T-helper 17 cell (primary cell): ENCODE data around the gene NPLOC4. TPM values are rescaled to one million over a fixed set of nuclear protein-coding genes. Genes with fewer than 3 reads are reported as not detected.

Experiments used
- ATAC-seq: fragments of 150-1000 bp; cut with Tn5 transposase; 2 replicates; pipeline ENCODE4 v1.10.0; 2021; ENCODE audit warnings: mild to moderate bottlenecking, moderate library complexity
- DNase-seq, 3 donors: peaks; one replicate each; pipeline versions ENCODE4 v3.0.0 to v3.0.0-alpha.2; 2020 to 2021
- H3K9me3 ChIP-seq: one replicate; pipeline ENCODE4 v1.7.0; 2013; ENCODE audit warnings: low read length, mild to moderate bottlenecking; ENCODE audit not compliant: control insufficient read depth, poor library complexity, severe bottlenecking
- H3K27ac Mint-ChIP-seq: one replicate; pipeline ENCODE4 v1.8.0; 2022; ENCODE audit warnings: mild to moderate bottlenecking, moderate library complexity, mixed read lengths
- H3K27me3 Mint-ChIP-seq: one replicate; pipeline ENCODE4 v1.8.0; 2022; ENCODE audit warnings: mixed read lengths
- H3K36me3 Mint-ChIP-seq: one replicate; pipeline ENCODE4 v1.8.0; 2022; ENCODE audit warnings: low read depth, mixed read lengths
- H3K4me1 Mint-ChIP-seq: one replicate; pipeline ENCODE4 v1.8.0; 2022; ENCODE audit warnings: mild to moderate bottlenecking, mixed read lengths
- H3K4me3 Mint-ChIP-seq: one replicate; pipeline ENCODE4 v1.8.0; 2022; ENCODE audit warnings: mild to moderate bottlenecking, moderate library complexity, mixed read lengths
- total RNA-seq, 4 donors: library from RNA in 2 of 4; stranded (reverse) in 2 of 4; gene quantifications; one replicate each; pipeline ENCODE4 v1.2.3 and lab custom pipeline; 2022 to 2026

NPLOC4 gene
- total RNA-seq, 2 donors from 2014 or later, result 76.0 to 84.1 TPM

DNA sequence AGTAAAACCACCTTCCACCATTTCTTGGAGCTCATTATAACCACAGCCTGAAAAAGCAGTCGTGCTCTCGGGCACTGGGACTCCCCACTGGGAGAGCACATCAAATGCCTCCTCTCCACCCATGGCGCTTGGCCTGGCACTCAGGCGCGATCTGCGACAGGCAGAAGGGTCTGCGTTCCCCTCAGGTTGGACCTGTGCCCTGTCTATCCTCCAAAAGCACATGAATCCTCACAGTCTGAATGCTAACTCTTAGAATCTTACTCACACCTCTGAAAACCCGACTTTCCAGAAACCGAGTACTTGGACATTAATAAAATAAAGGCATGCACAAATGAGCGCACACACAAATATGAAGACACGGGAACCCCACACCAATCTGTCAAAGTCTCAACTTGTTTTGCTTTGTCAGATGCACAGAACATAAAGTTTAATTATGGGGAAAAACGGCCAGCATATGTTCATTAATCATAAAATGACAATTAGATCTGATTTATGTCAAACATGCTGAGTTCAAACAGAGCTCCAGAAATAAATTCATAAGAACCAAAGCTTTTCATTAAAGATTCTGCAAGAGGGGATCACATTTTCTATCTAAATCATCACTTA, 64.2 kb downstream of the NPLOC4 start:
- H3K27ac Mint-ChIP-seq, result no peak overlapping the region
- H3K9me3 ChIP-seq, result no peaks in the 10 kb centered on the region
- ATAC-seq, result no peak
- H3K36me3 Mint-ChIP-seq, result no peaks in the 10 kb centered on the region
- H3K4me3 Mint-ChIP-seq, result no peak overlapping the region
- no peaks in the 10 kb centered on the region for H3K27me3 Mint-ChIP-seq
- peaks cover 3% of the 10 kb centered on the region for H3K4me1 Mint-ChIP-seq
- DNase-seq, result no peak

DNA sequence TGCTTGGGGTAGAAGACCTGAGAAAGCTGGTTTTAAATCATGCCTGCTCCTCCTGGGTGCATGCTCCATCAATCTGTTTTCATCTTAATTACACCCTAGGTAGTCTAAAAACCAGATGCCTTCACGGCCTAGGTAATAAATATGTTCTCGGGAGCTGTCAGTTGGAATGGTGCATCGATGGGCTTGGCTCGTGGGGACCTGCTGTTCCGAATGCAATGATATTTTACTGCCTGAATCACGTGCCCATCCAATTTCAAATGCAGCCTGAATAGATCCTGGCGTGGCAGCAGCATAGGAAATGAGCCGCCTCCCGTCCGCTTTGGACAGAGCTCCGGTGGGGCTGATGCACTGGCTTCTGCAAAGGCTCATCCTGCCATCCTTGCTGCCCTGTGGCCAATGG, 65.9 kb downstream of the NPLOC4 start:
- H3K9me3 ChIP-seq, result no peaks in the 10 kb centered on the region
- ATAC-seq, result no peak
- Mint-ChIP-seq H3K27ac (no peak overlapping the region), H3K4me3 (no peak overlapping the region), H3K27me3 (no peaks in the 10 kb centered on the region), H3K4me1 (no peaks in the 10 kb centered on the region), H3K36me3 (no peaks in the 10 kb centered on the region)
- DNase-seq, result no peak

DNA sequence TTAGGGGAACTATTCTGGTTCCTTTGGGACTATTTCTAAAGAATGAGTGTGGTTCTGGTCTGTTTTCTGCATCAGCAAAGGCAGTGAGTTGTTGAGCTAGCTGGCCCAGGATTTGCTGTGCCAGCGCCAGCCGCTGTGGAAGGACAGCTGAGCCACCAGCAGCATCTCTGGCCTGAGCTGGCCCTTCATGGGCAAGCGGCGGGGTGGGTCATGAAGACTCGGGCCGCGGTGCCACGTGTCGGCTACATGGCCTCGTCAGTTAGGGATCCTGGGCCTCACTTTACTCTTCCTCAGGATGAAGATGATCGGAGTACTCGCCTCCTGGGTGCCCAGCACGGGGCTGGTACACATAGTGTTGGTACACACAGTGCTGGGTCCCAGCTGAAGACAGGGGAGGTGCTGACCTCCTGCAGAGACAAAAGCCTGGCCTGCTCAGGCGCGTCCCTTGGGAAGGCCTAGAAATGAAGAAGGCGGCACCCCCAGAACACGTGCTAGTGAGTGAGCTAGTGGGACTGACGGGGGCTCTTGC, 66.9 kb downstream of the NPLOC4 start:
- Mint-ChIP-seq H3K27ac (peak overlapping the region; percentile 70), H3K27me3 (no peaks in the 10 kb centered on the region), H3K4me3 (no peak overlapping the region), H3K4me1 (no peaks in the 10 kb centered on the region), H3K36me3 (no peaks in the 10 kb centered on the region)
- DNase-seq, result no peak
- no peaks in the 10 kb centered on the region for H3K9me3 ChIP-seq
- no peak for ATAC-seq

DNA sequence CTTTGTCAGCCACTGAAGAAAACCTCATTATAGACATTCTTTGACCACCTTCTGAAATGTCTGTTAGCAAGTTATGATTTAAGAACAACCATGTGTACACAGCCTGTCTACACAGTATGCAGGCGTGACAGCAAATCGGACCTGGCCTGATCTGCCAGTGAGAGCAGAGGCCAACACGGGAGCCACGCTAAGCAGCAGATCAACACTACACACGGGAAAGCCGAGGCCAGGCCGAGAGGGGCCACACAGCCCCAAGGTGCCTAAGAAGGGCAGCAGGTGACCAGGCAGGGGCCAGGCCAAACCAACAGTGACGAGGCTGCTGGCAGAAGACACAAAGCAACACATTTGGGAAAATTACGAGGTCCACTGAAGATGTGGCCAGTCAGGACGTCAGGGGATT, 68.5 kb downstream of the NPLOC4 start:
- H3K9me3 ChIP-seq, result no peaks in the 10 kb centered on the region
- H3K36me3 Mint-ChIP-seq, result peaks cover 2% of the 10 kb centered on the region
- no peak overlapping the region for H3K27ac Mint-ChIP-seq
- ATAC-seq (no peak), DNase-seq (no peak)
- H3K4me1 Mint-ChIP-seq, result no peaks in the 10 kb centered on the region
- no peaks in the 10 kb centered on the region for H3K27me3 Mint-ChIP-seq
- no peak overlapping the region for H3K4me3 Mint-ChIP-seq

DNA sequence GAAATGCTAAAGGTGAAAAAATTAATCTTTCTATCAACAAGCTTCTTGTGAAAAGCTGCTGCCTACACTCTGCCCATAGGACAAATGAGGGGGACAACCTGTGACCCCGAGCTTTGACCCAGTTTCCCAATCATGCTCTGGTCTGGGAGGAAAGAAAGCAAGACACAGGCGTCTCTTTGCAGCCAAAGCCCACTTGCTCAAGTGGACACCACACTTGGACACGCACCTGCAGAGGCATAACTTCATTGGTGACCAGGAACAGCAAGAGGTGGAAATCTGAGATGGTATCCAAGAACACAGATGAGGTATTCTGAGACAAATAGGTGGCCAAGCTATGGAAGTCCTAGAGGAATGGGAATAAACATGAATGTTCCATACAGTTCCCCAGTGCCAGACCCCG, 69.7 kb downstream of the NPLOC4 start:
- no peak for ATAC-seq
- Mint-ChIP-seq H3K4me1 (no peaks in the 10 kb centered on the region), H3K4me3 (no peak overlapping the region), H3K27me3 (no peaks in the 10 kb centered on the region), H3K36me3 (peaks cover 2% of the 10 kb centered on the region), H3K27ac (no peak overlapping the region)
- H3K9me3 ChIP-seq, result no peaks in the 10 kb centered on the region
- no peak for DNase-seq

DNA sequence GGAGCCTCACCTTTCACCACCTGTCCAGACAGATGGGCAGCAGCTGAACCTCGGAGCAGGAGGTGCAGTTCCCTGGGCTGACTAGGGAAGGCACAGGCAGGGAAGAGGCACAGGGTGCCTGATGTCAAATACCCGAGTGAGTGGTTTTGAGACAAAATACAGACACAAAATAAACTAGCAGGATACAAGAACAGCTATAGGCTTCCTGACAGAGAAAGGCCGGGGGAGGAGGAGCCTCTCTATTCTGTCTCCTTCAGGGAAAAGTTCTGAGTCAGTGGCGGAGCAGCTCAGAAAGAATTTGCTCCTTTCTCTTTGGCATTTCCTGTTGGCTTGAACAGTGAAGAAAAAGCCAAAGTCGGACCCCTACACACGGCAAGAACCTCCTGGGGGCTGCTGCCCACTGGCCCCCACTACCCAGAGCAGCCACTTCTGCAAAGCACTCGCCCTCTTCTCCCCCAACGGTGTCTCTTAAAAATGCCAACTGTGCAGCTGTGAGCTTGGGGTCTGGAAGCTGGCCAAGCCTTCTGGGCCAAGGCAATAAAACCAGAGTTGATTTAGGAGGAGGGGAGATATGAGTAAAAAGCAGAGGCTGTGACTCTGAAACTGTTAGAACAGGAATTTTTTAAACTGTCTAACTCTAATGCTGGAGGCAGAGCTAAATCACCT, 70.3 kb downstream of the NPLOC4 start:
- Mint-ChIP-seq H3K27me3 (no peaks in the 10 kb centered on the region), H3K4me3 (no peak overlapping the region), H3K4me1 (no peaks in the 10 kb centered on the region), H3K27ac (no peak overlapping the region), H3K36me3 (peaks cover 2% of the 10 kb centered on the region)
- ATAC-seq (no peak), DNase-seq (no peak)
- H3K9me3 ChIP-seq, result no peaks in the 10 kb centered on the region

DNA sequence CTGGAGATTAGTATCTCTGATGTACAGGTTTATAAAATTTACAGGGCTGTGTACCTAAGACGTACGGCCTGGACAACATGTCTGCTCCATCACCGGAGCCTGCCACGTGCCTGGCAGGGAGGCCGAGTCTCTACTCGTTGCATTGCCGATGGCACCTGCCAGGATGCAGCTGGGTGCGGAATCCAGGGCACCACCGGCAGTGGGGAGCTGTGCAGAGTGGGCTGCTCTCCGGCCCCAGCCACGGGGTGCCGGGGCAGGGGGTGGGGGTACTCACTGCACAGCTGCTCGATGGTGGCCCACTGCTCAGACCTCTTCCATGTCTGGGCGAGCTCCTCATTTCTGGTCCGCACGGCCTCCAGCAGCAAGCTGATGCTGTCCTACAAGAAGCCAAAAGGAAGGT, 71.7 kb downstream of the NPLOC4 start:
- peak overlapping the region; percentile 14 for H3K27ac Mint-ChIP-seq
- peaks cover 2% of the 10 kb centered on the region for H3K36me3 Mint-ChIP-seq
- H3K4me3 Mint-ChIP-seq, result no peak overlapping the region
- H3K4me1 Mint-ChIP-seq, result no peaks in the 10 kb centered on the region
- H3K27me3 Mint-ChIP-seq, result no peaks in the 10 kb centered on the region
- DNase-seq (no peak), ATAC-seq (no peak)
- no peaks in the 10 kb centered on the region for H3K9me3 ChIP-seq

DNA sequence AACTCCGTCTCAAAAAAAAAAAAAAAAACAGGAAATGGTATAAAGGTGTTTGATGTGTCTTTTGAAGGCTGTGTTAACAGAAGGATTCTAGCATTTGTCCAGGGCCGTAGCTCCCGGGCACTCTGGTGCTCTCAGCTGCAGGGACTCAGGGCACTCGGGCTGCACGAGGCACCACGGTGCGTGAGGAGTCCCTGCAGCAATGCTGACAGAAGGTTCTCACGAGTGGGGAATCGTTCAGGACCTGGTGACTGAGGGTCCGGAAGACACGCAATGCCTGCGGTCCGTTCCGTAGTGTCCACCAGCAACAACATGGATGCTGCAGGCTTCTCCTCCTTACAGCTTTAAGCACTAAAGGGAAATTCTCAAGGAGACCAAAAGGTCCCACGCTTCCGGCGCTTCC, 72.1 kb downstream of the NPLOC4 start:
- Mint-ChIP-seq H3K27me3 (no peaks in the 10 kb centered on the region), H3K27ac (no peak overlapping the region)

DNA sequence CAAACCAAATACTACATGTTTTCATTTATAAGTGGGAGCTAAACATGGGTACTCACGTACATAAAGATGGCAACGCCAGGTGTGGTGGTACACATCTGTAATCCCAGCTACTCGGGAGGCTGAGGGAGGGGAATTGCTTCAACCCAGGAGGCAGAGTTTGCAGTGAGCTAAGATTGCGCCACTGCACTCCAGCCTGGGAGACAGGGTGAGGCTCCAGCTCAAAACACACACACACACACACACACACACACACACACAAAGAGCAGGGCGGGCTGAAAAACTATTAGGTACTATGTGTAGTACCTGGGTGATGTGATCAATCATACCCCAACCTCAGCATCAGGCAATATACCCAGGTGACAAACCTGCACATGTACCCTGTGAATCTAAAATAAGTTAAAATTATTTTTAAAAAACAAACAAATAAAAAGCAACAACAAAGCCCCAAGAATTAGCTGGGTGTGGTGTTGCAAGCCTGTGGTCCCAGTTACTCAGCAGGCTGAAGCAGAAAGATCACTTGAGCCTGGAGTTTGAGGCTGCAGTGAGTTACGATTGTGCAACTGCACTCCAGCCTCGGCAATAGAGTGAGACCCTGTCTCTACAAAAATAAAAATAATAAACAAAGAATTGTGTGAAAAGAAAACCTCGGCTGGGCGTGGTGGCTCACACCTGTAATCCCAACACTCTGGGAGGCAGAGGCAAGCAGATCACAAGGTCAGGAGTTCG, 72.9 kb downstream of the NPLOC4 start:
- no peaks in the 10 kb centered on the region for H3K27me3 Mint-ChIP-seq
- no peaks in the 10 kb centered on the region for H3K9me3 ChIP-seq
- no peak for DNase-seq
- H3K4me3 Mint-ChIP-seq, result no peak overlapping the region
- peaks cover 2% of the 10 kb centered on the region for H3K36me3 Mint-ChIP-seq
- H3K4me1 Mint-ChIP-seq, result no peaks in the 10 kb centered on the region
- no peak overlapping the region for H3K27ac Mint-ChIP-seq
- no peak for ATAC-seq

More for the DNA sequence above, 72.1 kb downstream of the NPLOC4 start:
- H3K9me3 ChIP-seq, result no peaks in the 10 kb centered on the region
- Mint-ChIP-seq H3K4me3 (no peak overlapping the region), H3K4me1 (no peaks in the 10 kb centered on the region), H3K36me3 (peaks cover 2% of the 10 kb centered on the region)
- ATAC-seq (no peak), DNase-seq (no peak)

DNA sequence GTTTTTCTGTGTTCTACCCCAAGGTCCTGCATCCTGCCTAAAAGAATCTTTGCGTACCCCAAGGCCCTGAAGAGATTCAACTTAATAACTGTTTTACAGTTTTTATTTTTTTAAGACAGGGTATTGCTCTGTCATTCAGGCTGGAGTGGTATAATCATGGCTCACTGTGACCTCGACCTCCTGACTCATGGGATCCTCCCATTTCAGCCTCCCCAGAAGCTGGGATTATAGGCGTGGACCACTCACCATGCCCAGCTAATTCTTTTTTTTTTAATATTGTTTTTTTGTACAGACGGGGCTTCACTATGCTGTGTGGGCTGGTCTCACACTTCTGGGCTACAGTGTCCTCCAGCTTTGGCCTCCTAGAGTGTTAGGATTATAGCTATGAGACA, 75.4 kb downstream of the NPLOC4 start:
- Mint-ChIP-seq H3K4me1 (no peaks in the 10 kb centered on the region), H3K27me3 (no peaks in the 10 kb centered on the region), H3K4me3 (no peak overlapping the region), H3K36me3 (peaks cover 5% of the 10 kb centered on the region), H3K27ac (peak overlapping the region; percentile 57)
- no peaks in the 10 kb centered on the region for H3K9me3 ChIP-seq
- ATAC-seq (no peak), DNase-seq (no peak)

DNA sequence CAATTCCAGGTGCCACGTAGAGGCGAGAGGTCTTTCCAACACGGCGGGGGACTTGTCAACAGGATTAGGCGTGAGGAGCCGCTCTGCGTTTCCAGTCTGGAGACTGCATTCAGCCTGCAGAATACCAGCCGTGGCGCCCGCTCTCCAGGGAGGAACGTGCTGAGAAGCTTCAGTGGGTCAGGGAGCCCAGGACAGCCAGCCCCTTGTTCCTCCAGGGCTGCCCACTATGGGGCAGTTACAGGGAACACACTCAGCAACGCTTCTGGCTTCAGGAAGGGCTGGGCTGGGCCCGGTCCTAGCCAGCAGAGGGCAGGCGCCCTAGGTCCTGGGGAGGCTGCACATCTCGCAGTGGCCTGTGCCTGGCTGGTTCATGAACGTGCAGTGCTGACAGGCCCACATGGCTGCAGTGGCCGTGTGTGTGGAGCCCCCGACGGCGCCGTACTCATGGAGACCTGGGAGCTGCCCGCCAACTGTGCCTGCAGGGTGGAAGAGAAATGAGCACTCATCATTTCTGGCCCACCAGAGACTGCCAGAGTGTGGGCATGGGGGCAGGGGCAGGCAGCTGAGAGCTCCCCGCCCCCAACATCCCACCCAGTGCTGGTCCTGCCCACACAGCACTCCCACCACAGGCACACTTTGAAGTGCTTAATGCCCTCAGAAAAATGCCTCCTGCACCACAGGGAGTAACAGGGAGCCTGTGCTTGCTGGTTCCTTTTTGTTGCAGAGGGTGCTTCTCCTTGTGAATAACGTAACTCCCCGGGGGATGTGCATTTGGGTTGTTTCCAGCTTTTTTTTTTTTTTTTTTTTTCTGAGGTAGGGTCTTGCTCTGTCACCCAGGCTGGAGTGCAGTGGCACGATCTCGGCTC, 77.7 kb downstream of the NPLOC4 start:
- no peaks in the 10 kb centered on the region for H3K9me3 ChIP-seq
- ATAC-seq (no peak), DNase-seq (no peak)
- Mint-ChIP-seq H3K4me3 (no peak overlapping the region), H3K27ac (no peak overlapping the region), H3K4me1 (no peaks in the 10 kb centered on the region), H3K36me3 (peaks cover 2% of the 10 kb centered on the region), H3K27me3 (no peaks in the 10 kb centered on the region)

DNA sequence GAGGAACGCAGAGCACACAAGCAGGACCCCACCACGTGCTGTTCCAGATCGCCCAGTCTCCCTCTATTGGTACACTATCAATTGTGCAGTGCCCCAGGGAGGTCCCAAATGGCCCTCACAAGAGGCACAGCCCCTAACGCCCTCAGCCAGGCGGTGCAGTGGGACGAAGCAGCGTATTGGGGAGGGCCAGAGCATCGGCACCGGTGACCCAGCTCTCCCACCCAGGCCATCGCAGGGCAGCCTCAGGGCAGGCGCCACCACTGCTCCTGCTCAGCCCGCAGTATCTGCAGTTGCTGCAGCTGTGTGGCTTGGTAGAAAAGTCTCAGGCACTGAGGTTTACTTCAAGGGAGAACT, 78.8 kb downstream of the NPLOC4 start:
- no peaks in the 10 kb centered on the region for H3K9me3 ChIP-seq
- Mint-ChIP-seq H3K27me3 (no peaks in the 10 kb centered on the region), H3K36me3 (peaks cover 2% of the 10 kb centered on the region), H3K27ac (no peak overlapping the region), H3K4me3 (no peak overlapping the region), H3K4me1 (peaks cover 4% of the 10 kb centered on the region)
- ATAC-seq (no peak), DNase-seq (no peak)
